SU-DHL-6 (cell line): ENCODE data around the gene ADGRB3.

ENCODE experiments used
- H2AFZ ChIP-seq: fragments of 200-600 bp; sonication (generic); 2 replicates; pipeline ENCODE4 v1.6.1; 2014; ENCODE audit warnings: low read depth, mild to moderate bottlenecking, moderate library complexity, mixed read lengths, antibody characterized with exemption, low read length; ENCODE audit not compliant: severe bottlenecking
- H3F3A ChIP-seq: fragments of 200-600 bp; shearing (Covaris generic); 2 replicates; pipeline ENCODE4 v1.6.0; 2016; ENCODE audit warnings: antibody characterized with exemption, mild to moderate bottlenecking; ENCODE audit not compliant: insufficient read depth
- H3K27ac ChIP-seq: fragments of 200-600 bp; sonication (generic); 2 replicates; pipeline ENCODE4 v1.5.1; 2016; ENCODE audit warnings: low read depth, mild to moderate bottlenecking, low read length, moderate library complexity, mixed read lengths
- H3K27me3 ChIP-seq: fragments of 200-600 bp; sonication (generic), shearing (Covaris generic); 2 replicates; pipeline ENCODE4 v1.6.0; 2014; ENCODE audit warnings: mild to moderate bottlenecking, low read length
- H3K36me3 ChIP-seq: fragments of 200-600 bp; sonication (generic); 2 replicates; pipeline ENCODE4 v1.6.1; 2014; ENCODE audit warnings: mild to moderate bottlenecking, low read length, mixed read lengths
- H3K4me2 ChIP-seq: fragments of 300-600, 200-600 bp; shearing (Covaris generic), sonication (generic); 2 replicates; pipeline ENCODE4 v1.6.0; 2014; ENCODE audit warnings: low read length, low read depth, mild to moderate bottlenecking; ENCODE audit not compliant: poor library complexity, severe bottlenecking
- H3K4me3 ChIP-seq: fragments of 200-600 bp; sonication (generic); 2 replicates; pipeline ENCODE4 v1.5.1; 2014; ENCODE audit warnings: antibody characterized with exemption, low read length, mild to moderate bottlenecking, mixed read lengths; ENCODE audit not compliant: insufficient read depth, poor library complexity, severe bottlenecking
- H3K79me2 ChIP-seq: fragments of 200-600 bp; sonication (generic); 2 replicates; pipeline ENCODE4 v1.6.1; 2014; ENCODE audit warnings: mild to moderate bottlenecking, low read length, moderate library complexity; ENCODE audit not compliant: insufficient read depth
- H3K9ac ChIP-seq: fragments of 200-600 bp; sonication (generic); 2 replicates; pipeline ENCODE4 v1.7.0; 2014; ENCODE audit warnings: mild to moderate bottlenecking, low read length
- H3K9me2 ChIP-seq: fragments of 200-600 bp; sonication (generic); replicated peaks from 2 replicates; pipeline ENCODE4 v1.6.1; 2014; ENCODE audit warnings: low read length; ENCODE audit not compliant: insufficient read depth
- H3K9me3 ChIP-seq: fragments of 200-600 bp; sonication (generic); 2 replicates; pipeline ENCODE4 v1.6.1; 2014; ENCODE audit warnings: low read length, mixed read lengths; ENCODE audit not compliant: insufficient read depth
- H4K20me1 ChIP-seq: fragments of 200-600 bp; sonication (generic); 2 replicates; pipeline ENCODE4 v1.6.1; 2014; ENCODE audit warnings: low read depth, mild to moderate bottlenecking, antibody characterized with exemption, low read length, moderate library complexity, mixed read lengths
- CTCF ChIP-seq: fragments of 200-600 bp; sonication (generic); IDR thresholded peaks from one replicate; pipeline ENCODE4 v1.5.1; 2017; ENCODE audit warnings: antibody characterized with exemption, mild to moderate bottlenecking, low read length, moderate library complexity; ENCODE audit not compliant: insufficient read depth, poor library complexity, severe bottlenecking
- EZH2phosphoT487 ChIP-seq: fragments of 200-600 bp; sonication (generic), shearing (Covaris generic); conservative IDR thresholded peaks from 2 replicates; pipeline ENCODE4 v1.6.1; 2018; ENCODE audit warnings: mild to moderate bottlenecking, antibody characterized with exemption, low read length, moderate library complexity, mixed read lengths

The ADGRB3 gene

GRCh38 chr6:69061066-69061465 is 426.0 kb downstream of the ADGRB3 start:
- Histone ChIP-seq H3K9ac (no peak overlapping the region), H3K27ac (no peak overlapping the region), H3K9me2 (no peaks in the 10 kb centered on the region), H3K9me3 (no peaks in the 10 kb centered on the region), H3K4me3 (no peak overlapping the region), H2AFZ (no peak overlapping the region), H3K4me2 (no peak overlapping the region), H4K20me1 (no peaks in the 10 kb centered on the region), H3F3A (no peaks in the 10 kb centered on the region), H3K27me3 (no peaks in the 10 kb centered on the region), H3K79me2 (no peaks in the 10 kb centered on the region), H3K36me3 (no peaks in the 10 kb centered on the region)
- TF ChIP-seq CTCF (no peak), EZH2phosphoT487 (no peak)

GRCh38 chr6:69063401-69063800 is 428.3 kb downstream of the ADGRB3 start:
- Histone ChIP-seq H3K27me3 (no peaks in the 10 kb centered on the region), H3K79me2 (no peaks in the 10 kb centered on the region), H2AFZ (no peak overlapping the region), H3K4me2 (no peak overlapping the region), H3K36me3 (no peaks in the 10 kb centered on the region), H3F3A (no peaks in the 10 kb centered on the region), H3K27ac (no peak overlapping the region), H3K9ac (no peak overlapping the region), H3K9me2 (no peaks in the 10 kb centered on the region), H3K9me3 (no peaks in the 10 kb centered on the region), H4K20me1 (no peaks in the 10 kb centered on the region), H3K4me3 (no peak overlapping the region)
- TF ChIP-seq CTCF (no peak), EZH2phosphoT487 (no peak)

- H3K4me2 ChIP-seq = no peak overlapping the region
- TF ChIP-seq CTCF (no peak), EZH2phosphoT487 (no peak)
- H3K9me2 ChIP-seq = no peaks in the 10 kb centered on the region
- H3K27ac ChIP-seq = no peak overlapping the region
- no peaks in the 10 kb centered on the region for H4K20me1 ChIP-seq
- no peaks in the 10 kb centered on the region for H3K27me3 ChIP-seq
- no peaks in the 10 kb centered on the region for H3F3A ChIP-seq
- no peaks in the 10 kb centered on the region for H3K9me3 ChIP-seq
- no peaks in the 10 kb centered on the region for H3K79me2 ChIP-seq
- no peaks in the 10 kb centered on the region for H3K36me3 ChIP-seq
- no peak overlapping the region for H3K4me3 ChIP-seq
- H2AFZ ChIP-seq = no peak overlapping the region
- no peak overlapping the region for H3K9ac ChIP-seq
Observed at GRCh38 chr6:69064226-69064625, 429.1 kb downstream of the ADGRB3 start.
